Measurements from ENCODE around the gene HOXD11.
A peak's percentile ranks its signal among the peaks of the same experiment; 100 is the strongest.

Gene HOXD11

GRCh38 chr2:176106581-176107539, at the start of gene HOXD11:
Gene HOXD11, plus strand, starts transcription at chr2:176107280. Its CDS starts 76 bp downstream, at chr2:176107356.
- Histone ChIP-seq H3K9ac (ENCODE audit: low read depth, low read length) (no peak within 1 kb of the TSS), H3K27me3 (ENCODE audit: control insufficient read depth, insufficient read depth, low read length) (peaks cover 94% of the 10 kb centered on the region), H3K4me1 (ENCODE audit: control insufficient read depth, insufficient read depth, low read length) (peaks cover 2% of the 10 kb centered on the region), H3K4me3 (ENCODE audit: low read depth, low read length) (peak within 1 kb of the TSS; percentile 30), H3K9me3 (ENCODE audit: control insufficient read depth, insufficient read depth, low read length) (no peaks in the 10 kb centered on the region), H3K36me3 (ENCODE audit: control insufficient read depth, insufficient read depth, low read length) (no peaks in the 10 kb centered on the region)

GRCh38 chr2:176063958-176064357, 43.1 kb upstream of the HOXD11 start:
- H3K4me3 ChIP-seq (ENCODE audit: low read depth, low read length): no peak overlapping the region
- no peaks in the 10 kb centered on the region for H3K9me3 ChIP-seq (ENCODE audit: control insufficient read depth, insufficient read depth, low read length)
- H3K36me3 ChIP-seq (ENCODE audit: control insufficient read depth, insufficient read depth, low read length): no peaks in the 10 kb centered on the region
- no peaks in the 10 kb centered on the region for H3K4me1 ChIP-seq (ENCODE audit: control insufficient read depth, insufficient read depth, low read length)
- no peak overlapping the region for H3K9ac ChIP-seq (ENCODE audit: low read depth, low read length)
- H3K27me3 ChIP-seq (ENCODE audit: control insufficient read depth, insufficient read depth, low read length): peaks cover 82% of the 10 kb centered on the region

- Histone ChIP-seq H3K9me3 (ENCODE audit: control insufficient read depth, insufficient read depth, low read length) (no peaks in the 10 kb centered on the region), H3K36me3 (ENCODE audit: control insufficient read depth, insufficient read depth, low read length) (no peaks in the 10 kb centered on the region), H3K27me3 (ENCODE audit: control insufficient read depth, insufficient read depth, low read length) (peaks cover 100% of the 10 kb centered on the region), H3K4me3 (ENCODE audit: low read depth, low read length) (peak overlapping the region; percentile 48), H3K9ac (ENCODE audit: low read depth, low read length) (peak overlapping the region; percentile 12), H3K4me1 (ENCODE audit: control insufficient read depth, insufficient read depth, low read length) (no peaks in the 10 kb centered on the region)
Observed at GRCh38 chr2:176066645-176067588, 40.2 kb upstream of the HOXD11 start.

- peaks cover 100% of the 10 kb centered on the region for H3K27me3 ChIP-seq (ENCODE audit: control insufficient read depth, insufficient read depth, low read length)
- H3K9me3 ChIP-seq (ENCODE audit: control insufficient read depth, insufficient read depth, low read length): no peaks in the 10 kb centered on the region
- H3K4me3 ChIP-seq (ENCODE audit: low read depth, low read length): peak overlapping the region; percentile 48
- no peaks in the 10 kb centered on the region for H3K4me1 ChIP-seq (ENCODE audit: control insufficient read depth, insufficient read depth, low read length)
- H3K36me3 ChIP-seq (ENCODE audit: control insufficient read depth, insufficient read depth, low read length): no peaks in the 10 kb centered on the region
- H3K9ac ChIP-seq (ENCODE audit: low read depth, low read length): no peak overlapping the region
Observed at GRCh38 chr2:176067589-176068418, 39.3 kb upstream of the HOXD11 start.

GRCh38 chr2:176068419-176068832, 38.7 kb upstream of the HOXD11 start:
- peaks cover 100% of the 10 kb centered on the region for H3K27me3 ChIP-seq (ENCODE audit: control insufficient read depth, insufficient read depth, low read length)
- peak overlapping the region; percentile 48 for H3K4me3 ChIP-seq (ENCODE audit: low read depth, low read length)
- H3K4me1 ChIP-seq (ENCODE audit: control insufficient read depth, insufficient read depth, low read length): no peaks in the 10 kb centered on the region

GRCh38 chr2:176071330-176072291, 35.5 kb upstream of the HOXD11 start:
- H3K4me1 ChIP-seq (ENCODE audit: control insufficient read depth, insufficient read depth, low read length): no peaks in the 10 kb centered on the region
- no peaks in the 10 kb centered on the region for H3K9me3 ChIP-seq (ENCODE audit: control insufficient read depth, insufficient read depth, low read length)
- H3K9ac ChIP-seq (ENCODE audit: low read depth, low read length): no peak overlapping the region
- no peaks in the 10 kb centered on the region for H3K36me3 ChIP-seq (ENCODE audit: control insufficient read depth, insufficient read depth, low read length)
- H3K27me3 ChIP-seq (ENCODE audit: control insufficient read depth, insufficient read depth, low read length): peaks cover 100% of the 10 kb centered on the region
- peak overlapping the region; percentile 22 for H3K4me3 ChIP-seq (ENCODE audit: low read depth, low read length)

More at GRCh38 chr2:176068419-176068832, 38.7 kb upstream of the HOXD11 start:
- no peaks in the 10 kb centered on the region for H3K9me3 ChIP-seq (ENCODE audit: control insufficient read depth, insufficient read depth, low read length)
- no peak overlapping the region for H3K9ac ChIP-seq (ENCODE audit: low read depth, low read length)
- H3K36me3 ChIP-seq (ENCODE audit: control insufficient read depth, insufficient read depth, low read length): no peaks in the 10 kb centered on the region

- no peak overlapping the region for H3K9ac ChIP-seq (ENCODE audit: low read depth, low read length)
- H3K4me3 ChIP-seq (ENCODE audit: low read depth, low read length): peak overlapping the region; percentile 18
- no peaks in the 10 kb centered on the region for H3K36me3 ChIP-seq (ENCODE audit: control insufficient read depth, insufficient read depth, low read length)
- no peaks in the 10 kb centered on the region for H3K4me1 ChIP-seq (ENCODE audit: control insufficient read depth, insufficient read depth, low read length)
- H3K9me3 ChIP-seq (ENCODE audit: control insufficient read depth, insufficient read depth, low read length): no peaks in the 10 kb centered on the region
- peaks cover 100% of the 10 kb centered on the region for H3K27me3 ChIP-seq (ENCODE audit: control insufficient read depth, insufficient read depth, low read length)
Observed at GRCh38 chr2:176072292-176072669, 34.8 kb upstream of the HOXD11 start.

GRCh38 chr2:176072951-176073904, 33.9 kb upstream of the HOXD11 start:
- Histone ChIP-seq H3K9ac (ENCODE audit: low read depth, low read length) (no peak overlapping the region), H3K4me3 (ENCODE audit: low read depth, low read length) (no peak overlapping the region), H3K36me3 (ENCODE audit: control insufficient read depth, insufficient read depth, low read length) (no peaks in the 10 kb centered on the region), H3K9me3 (ENCODE audit: control insufficient read depth, insufficient read depth, low read length) (no peaks in the 10 kb centered on the region), H3K4me1 (ENCODE audit: control insufficient read depth, insufficient read depth, low read length) (no peaks in the 10 kb centered on the region), H3K27me3 (ENCODE audit: control insufficient read depth, insufficient read depth, low read length) (peaks cover 100% of the 10 kb centered on the region)

- H3K36me3 ChIP-seq (ENCODE audit: control insufficient read depth, insufficient read depth, low read length): no peaks in the 10 kb centered on the region
- no peaks in the 10 kb centered on the region for H3K9me3 ChIP-seq (ENCODE audit: control insufficient read depth, insufficient read depth, low read length)
- peaks cover 98% of the 10 kb centered on the region for H3K27me3 ChIP-seq (ENCODE audit: control insufficient read depth, insufficient read depth, low read length)
- peak overlapping the region; percentile 1 for H3K4me3 ChIP-seq (ENCODE audit: low read depth, low read length)
- H3K9ac ChIP-seq (ENCODE audit: low read depth, low read length): no peak overlapping the region
- peaks cover 3% of the 10 kb centered on the region for H3K4me1 ChIP-seq (ENCODE audit: control insufficient read depth, insufficient read depth, low read length)
Observed at GRCh38 chr2:176074919-176075425, 32.1 kb upstream of the HOXD11 start.

Data from iPS-15b (cell line).